ENCODE results near the gene PLEKHD1.
"Not testable (repeated sequence)": the region's sequence is repeated elsewhere in the genome, so short reads cannot be mapped to it uniquely, and the experiment has no call there.

The PLEKHD1 gene

DNA sequence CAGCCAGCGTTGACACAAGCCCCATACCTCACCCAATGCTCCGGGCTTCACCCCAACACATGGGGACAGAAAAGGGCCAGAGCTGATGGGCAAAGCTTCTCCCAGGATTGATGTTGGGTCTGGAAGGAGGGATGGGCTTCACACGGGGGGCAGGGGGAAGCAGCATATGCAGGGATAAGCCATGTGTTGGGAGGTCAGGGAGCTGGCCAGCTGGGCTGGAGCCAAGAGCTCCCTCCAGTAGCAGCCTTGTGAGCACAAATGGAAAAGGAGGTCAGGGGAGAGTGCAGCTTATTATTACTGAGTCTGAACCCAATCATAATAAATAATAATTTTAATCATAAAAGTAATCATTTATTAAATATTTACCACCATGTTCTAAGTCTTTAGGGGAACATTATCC, 9.3 kb downstream of the PLEKHD1 start:
- H3K27ac ChIP-seq (ENCODE audit: low read depth, low read length), result no peak overlapping the region
- TF ChIP-seq EZH2phosphoT487 (IDR thresholded peaks at IDR 0.05; ENCODE audit: borderline replicate concordance, low read length), result no peak
- TF ChIP-seq, protein P1, sequence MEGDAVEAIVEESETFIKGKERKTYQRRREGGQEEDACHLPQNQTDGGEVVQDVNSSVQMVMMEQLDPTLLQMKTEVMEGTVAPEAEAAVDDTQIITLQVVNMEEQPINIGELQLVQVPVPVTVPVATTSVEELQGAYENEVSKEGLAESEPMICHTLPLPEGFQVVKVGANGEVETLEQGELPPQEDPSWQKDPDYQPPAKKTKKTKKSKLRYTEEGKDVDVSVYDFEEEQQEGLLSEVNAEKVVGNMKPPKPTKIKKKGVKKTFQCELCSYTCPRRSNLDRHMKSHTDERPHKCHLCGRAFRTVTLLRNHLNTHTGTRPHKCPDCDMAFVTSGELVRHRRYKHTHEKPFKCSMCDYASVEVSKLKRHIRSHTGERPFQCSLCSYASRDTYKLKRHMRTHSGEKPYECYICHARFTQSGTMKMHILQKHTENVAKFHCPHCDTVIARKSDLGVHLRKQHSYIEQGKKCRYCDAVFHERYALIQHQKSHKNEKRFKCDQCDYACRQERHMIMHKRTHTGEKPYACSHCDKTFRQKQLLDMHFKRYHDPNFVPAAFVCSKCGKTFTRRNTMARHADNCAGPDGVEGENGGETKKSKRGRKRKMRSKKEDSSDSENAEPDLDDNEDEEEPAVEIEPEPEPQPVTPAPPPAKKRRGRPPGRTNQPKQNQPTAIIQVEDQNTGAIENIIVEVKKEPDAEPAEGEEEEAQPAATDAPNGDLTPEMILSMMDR (IDR thresholded peaks at IDR 0.05; ENCODE audit: low read depth, low read length, poor library complexity, severe bottlenecking), result no peak
- no peak overlapping the region for H3K4me3 ChIP-seq (ENCODE audit: low read length)

DNA sequence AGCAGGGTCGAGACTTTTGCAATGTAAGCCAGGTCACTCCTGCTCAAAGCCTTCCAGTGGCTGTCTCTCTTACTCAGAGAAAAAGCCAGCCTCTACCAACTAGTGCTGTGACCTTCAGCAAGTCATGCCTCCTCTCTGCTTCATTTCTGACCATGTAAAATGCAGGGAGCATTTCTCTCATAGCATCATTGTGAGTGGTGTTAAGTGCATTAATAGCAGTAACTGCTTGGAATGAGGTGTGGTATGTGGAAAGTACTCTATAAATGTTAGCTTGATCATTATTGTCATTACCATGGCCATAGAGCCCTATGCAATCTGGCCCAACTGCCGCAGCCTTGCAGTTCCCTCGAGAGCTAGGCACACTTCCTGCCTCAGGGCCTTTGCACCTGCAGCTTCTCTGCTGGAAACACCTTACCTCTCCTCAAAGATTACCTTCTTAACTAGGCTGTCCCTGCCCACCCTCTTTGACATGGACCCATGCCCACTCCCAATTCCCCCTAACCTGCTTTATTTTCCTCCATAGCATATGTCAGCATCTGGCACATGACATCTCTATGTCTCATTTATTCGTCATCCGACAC, 10.9 kb downstream of the PLEKHD1 start:
- Histone ChIP-seq H3F3A (ENCODE audit: control insufficient read depth, insufficient read depth) (no peaks in the 10 kb centered on the region), H4K20me1 (ENCODE audit: control insufficient read depth, insufficient read depth, low read depth, low read length) (no peaks in the 10 kb centered on the region), H3K4me2 (ENCODE audit: low read length) (no peak overlapping the region), H3K4me1 (ENCODE audit: control insufficient read depth, low read length) (no peaks in the 10 kb centered on the region), H3K4me3 (ENCODE audit: low read length) (no peak overlapping the region), H3K79me2 (ENCODE audit: control insufficient read depth, low read length) (no peaks in the 10 kb centered on the region), H3K9me3 (ENCODE audit: control insufficient read depth, insufficient read depth, low read length) (no peaks in the 10 kb centered on the region), H3K27me3 (ENCODE audit: control insufficient read depth, low read length) (peaks cover 5% of the 10 kb centered on the region; the same call in 1 of the 2 replicates), H3K27ac (ENCODE audit: low read depth, low read length) (no peak overlapping the region), H3K36me3 (ENCODE audit: control insufficient read depth, low read length) (no peaks in the 10 kb centered on the region), H3K9me2 (replicated peaks; ENCODE audit: control insufficient read depth, low read length) (no peaks in the 10 kb centered on the region)
- TF ChIP-seq, protein P1 (IDR thresholded peaks at IDR 0.05; ENCODE audit: low read depth, low read length, poor library complexity, severe bottlenecking), result no peak
- TF ChIP-seq EZH2phosphoT487 (IDR thresholded peaks at IDR 0.05; ENCODE audit: borderline replicate concordance, low read length), result no peak

More for the DNA sequence above, 9.3 kb downstream of the PLEKHD1 start:
- no peaks in the 10 kb centered on the region for H3K9me2 ChIP-seq (replicated peaks; ENCODE audit: control insufficient read depth, low read length)
- H3K9me3 ChIP-seq (ENCODE audit: control insufficient read depth, insufficient read depth, low read length), result no peaks in the 10 kb centered on the region
- no peak overlapping the region for H3K4me2 ChIP-seq (ENCODE audit: low read length)
- no peaks in the 10 kb centered on the region for H3F3A ChIP-seq (ENCODE audit: control insufficient read depth, insufficient read depth)
- no peaks in the 10 kb centered on the region for H3K79me2 ChIP-seq (ENCODE audit: control insufficient read depth, low read length)
- peaks cover 5% of the 10 kb centered on the region; the same call in 1 of the 2 replicates for H3K27me3 ChIP-seq (ENCODE audit: control insufficient read depth, low read length)
- no peaks in the 10 kb centered on the region for H4K20me1 ChIP-seq (ENCODE audit: control insufficient read depth, insufficient read depth, low read depth, low read length)
- no peaks in the 10 kb centered on the region for H3K4me1 ChIP-seq (ENCODE audit: control insufficient read depth, low read length)
- H3K36me3 ChIP-seq (ENCODE audit: control insufficient read depth, low read length), result no peaks in the 10 kb centered on the region

DNA sequence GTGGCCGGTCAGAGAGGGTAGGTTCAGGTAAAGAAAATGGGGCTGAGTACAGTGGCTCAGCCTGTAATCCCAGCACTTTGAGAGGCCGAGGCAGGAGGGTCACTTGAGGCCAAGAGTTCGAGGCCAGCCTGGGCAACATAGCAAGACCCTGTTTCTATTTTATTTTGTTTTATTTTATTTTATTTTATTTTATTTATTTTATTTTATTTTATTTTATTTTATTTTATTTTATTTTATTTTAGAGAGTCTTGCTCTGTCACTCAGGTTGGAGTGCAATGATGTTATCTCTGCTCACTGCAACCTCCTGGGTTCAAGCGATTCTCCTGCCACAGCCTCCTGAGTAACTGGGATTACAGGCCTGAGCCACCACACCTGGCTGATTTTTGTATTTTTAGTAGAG, 13.3 kb downstream of the PLEKHD1 start:
- not testable (repeated sequence) for H3K9me2 ChIP-seq (replicated peaks; ENCODE audit: control insufficient read depth, low read length); H3K4me1 ChIP-seq (ENCODE audit: control insufficient read depth, low read length); H3K27ac ChIP-seq (ENCODE audit: low read depth, low read length); H3F3A ChIP-seq (ENCODE audit: control insufficient read depth, insufficient read depth); H4K20me1 ChIP-seq (ENCODE audit: control insufficient read depth, insufficient read depth, low read depth, low read length); H3K27me3 ChIP-seq (ENCODE audit: control insufficient read depth, low read length); H3K9me3 ChIP-seq (ENCODE audit: control insufficient read depth, insufficient read depth, low read length); H3K36me3 ChIP-seq (ENCODE audit: control insufficient read depth, low read length); H3K4me3 ChIP-seq (ENCODE audit: low read length); H3K79me2 ChIP-seq (ENCODE audit: control insufficient read depth, low read length); H3K4me2 ChIP-seq (ENCODE audit: low read length)

DNA sequence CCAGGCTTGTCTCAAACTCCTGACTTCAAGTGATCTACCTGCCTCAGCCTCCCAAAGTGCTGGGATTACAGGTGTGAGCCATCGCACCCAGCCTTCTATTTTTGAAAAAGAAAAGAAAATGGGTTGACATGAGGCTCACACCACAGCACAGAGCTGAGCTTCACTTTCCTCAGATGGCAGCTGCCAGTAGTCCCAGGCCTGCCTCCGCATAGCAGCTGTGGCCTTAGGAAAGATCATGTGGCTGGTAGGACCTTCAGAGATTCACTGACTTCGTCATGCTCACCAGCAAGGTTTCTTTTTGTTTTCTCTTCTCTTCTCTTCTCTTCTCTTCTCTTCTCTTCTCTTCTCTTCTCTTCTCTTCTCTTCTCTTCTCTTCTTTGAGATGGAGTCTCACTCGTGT, 13.8 kb downstream of the PLEKHD1 start:
- H3K9me3 ChIP-seq (ENCODE audit: control insufficient read depth, insufficient read depth, low read length), result not testable (repeated sequence)

More for the DNA sequence above, 13.8 kb downstream of the PLEKHD1 start:
- H3K4me2 ChIP-seq (ENCODE audit: low read length); H3K4me3 ChIP-seq (ENCODE audit: low read length); H4K20me1 ChIP-seq (ENCODE audit: control insufficient read depth, insufficient read depth, low read depth, low read length); H3K79me2 ChIP-seq (ENCODE audit: control insufficient read depth, low read length); H3K27me3 ChIP-seq (ENCODE audit: control insufficient read depth, low read length); H3K27ac ChIP-seq (ENCODE audit: low read depth, low read length); H3K9me2 ChIP-seq (replicated peaks; ENCODE audit: control insufficient read depth, low read length); H3F3A ChIP-seq (ENCODE audit: control insufficient read depth, insufficient read depth); H3K36me3 ChIP-seq (ENCODE audit: control insufficient read depth, low read length); H3K4me1 ChIP-seq (ENCODE audit: control insufficient read depth, low read length): not testable (repeated sequence)
